ENCODE data around the gene STON2.

STON2 gene

DNA sequence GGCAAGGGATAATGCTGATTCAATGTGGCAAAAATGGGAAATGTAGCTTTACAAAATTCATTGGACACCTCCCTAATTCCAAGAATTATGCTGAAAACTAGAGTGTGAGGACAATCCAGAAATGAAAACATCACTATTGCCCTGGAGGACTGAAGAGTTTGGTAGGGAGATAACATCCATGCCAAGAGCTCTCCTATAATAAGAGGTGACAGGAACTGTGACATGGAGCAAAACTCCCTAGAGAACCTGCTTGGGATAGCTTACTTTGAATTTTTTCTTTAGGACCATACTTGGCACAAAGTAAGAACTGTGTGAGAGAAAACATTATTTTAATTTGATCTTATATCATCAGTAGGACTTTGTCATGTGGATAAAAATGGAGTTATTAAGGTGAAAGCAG, 48.9 kb downstream of the STON2 start:
- no peak for DNase-seq
- TF ChIP-seq, protein P1, sequence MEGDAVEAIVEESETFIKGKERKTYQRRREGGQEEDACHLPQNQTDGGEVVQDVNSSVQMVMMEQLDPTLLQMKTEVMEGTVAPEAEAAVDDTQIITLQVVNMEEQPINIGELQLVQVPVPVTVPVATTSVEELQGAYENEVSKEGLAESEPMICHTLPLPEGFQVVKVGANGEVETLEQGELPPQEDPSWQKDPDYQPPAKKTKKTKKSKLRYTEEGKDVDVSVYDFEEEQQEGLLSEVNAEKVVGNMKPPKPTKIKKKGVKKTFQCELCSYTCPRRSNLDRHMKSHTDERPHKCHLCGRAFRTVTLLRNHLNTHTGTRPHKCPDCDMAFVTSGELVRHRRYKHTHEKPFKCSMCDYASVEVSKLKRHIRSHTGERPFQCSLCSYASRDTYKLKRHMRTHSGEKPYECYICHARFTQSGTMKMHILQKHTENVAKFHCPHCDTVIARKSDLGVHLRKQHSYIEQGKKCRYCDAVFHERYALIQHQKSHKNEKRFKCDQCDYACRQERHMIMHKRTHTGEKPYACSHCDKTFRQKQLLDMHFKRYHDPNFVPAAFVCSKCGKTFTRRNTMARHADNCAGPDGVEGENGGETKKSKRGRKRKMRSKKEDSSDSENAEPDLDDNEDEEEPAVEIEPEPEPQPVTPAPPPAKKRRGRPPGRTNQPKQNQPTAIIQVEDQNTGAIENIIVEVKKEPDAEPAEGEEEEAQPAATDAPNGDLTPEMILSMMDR (IDR thresholded peaks at IDR 0.05), result no peak
- no peak overlapping the region for H3K27ac Mint-ChIP-seq
- H3K9me3 Mint-ChIP-seq, result peaks cover 21% of the 10 kb centered on the region
- H3K4me3 Mint-ChIP-seq, result no peak overlapping the region
- H3K27me3 Mint-ChIP-seq (ENCODE audit: low read depth, poor library complexity), result peaks cover 2% of the 10 kb centered on the region
- peaks cover 11% of the 10 kb centered on the region for H3K36me3 Mint-ChIP-seq (ENCODE audit: low read depth)
- no peaks in the 10 kb centered on the region for H3K4me1 Mint-ChIP-seq

DNA sequence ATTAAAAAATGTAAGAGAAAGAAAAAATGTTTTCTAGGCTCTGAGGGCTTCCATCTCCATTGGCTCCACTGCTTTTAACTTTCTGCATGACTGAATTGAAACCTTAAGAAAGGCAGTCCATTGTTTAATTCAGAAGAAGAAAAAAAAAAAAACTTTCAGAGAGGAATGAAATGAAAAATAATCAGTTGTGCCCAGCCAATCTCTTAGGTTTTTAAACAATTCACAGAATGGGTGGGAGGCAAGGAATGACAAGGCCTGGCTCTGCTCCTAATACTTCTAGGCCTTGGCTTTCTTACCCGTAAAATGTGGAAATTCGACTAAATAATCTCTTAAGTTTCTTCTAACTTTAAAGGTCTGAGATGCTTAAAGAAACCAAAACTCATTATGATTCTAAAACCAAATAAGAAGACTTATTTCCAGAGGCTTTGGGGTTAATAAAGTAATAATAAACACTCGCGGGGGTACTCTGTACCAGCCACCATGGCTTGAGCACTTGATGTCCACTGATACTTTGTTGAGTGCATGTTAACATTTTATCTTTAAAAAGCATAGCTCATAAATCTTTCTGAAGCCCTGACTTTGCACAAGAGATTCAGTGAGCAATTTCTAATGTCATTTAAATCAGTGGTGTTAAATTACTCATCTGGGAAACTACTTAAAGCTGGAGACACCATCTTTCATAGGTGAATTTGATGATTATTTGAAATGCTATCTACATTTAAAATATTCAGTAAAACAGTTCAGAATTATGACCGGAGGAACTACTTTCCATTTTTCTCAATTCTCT, 49.6 kb downstream of the STON2 start:
- peaks cover 21% of the 10 kb centered on the region for H3K9me3 Mint-ChIP-seq
- peaks cover 2% of the 10 kb centered on the region for H3K27me3 Mint-ChIP-seq (ENCODE audit: low read depth, poor library complexity)
- no peaks in the 10 kb centered on the region for H3K4me1 Mint-ChIP-seq
- DNase-seq, result no peak
- H3K27ac Mint-ChIP-seq, result no peak overlapping the region
- TF ChIP-seq, protein P1 (IDR thresholded peaks at IDR 0.05), result no peak
- no peak overlapping the region for H3K4me3 Mint-ChIP-seq
- H3K36me3 Mint-ChIP-seq (ENCODE audit: low read depth), result peaks cover 11% of the 10 kb centered on the region

DNA sequence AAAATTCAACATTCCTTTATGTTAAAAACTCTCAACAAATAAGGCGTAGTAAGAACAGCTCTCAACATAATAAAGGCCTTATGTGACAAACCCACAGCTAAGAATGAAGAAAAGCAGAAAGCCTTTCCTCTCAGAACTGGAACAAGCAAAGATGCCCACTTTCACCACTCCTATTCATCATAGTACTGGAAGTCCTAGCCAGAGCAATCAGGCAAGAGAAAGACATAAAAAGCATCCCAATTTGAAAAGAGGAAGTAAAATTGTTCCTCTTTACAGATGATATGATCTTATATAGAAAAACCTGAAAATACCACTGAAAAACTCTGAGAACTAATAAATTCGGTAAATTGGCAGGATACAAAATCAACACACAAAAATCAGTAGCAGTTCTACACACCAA, 52.1 kb downstream of the STON2 start:
- TF ChIP-seq, protein P1 (IDR thresholded peaks at IDR 0.05), result no peak
- Mint-ChIP-seq H3K4me3 (no peak overlapping the region), H3K27ac (no peak overlapping the region), H3K9me3 (peaks cover 6% of the 10 kb centered on the region), H3K27me3 (ENCODE audit: low read depth, poor library complexity) (peaks cover 2% of the 10 kb centered on the region), H3K36me3 (ENCODE audit: low read depth) (no peaks in the 10 kb centered on the region), H3K4me1 (peaks cover 7% of the 10 kb centered on the region)
- no peak for DNase-seq

DNA sequence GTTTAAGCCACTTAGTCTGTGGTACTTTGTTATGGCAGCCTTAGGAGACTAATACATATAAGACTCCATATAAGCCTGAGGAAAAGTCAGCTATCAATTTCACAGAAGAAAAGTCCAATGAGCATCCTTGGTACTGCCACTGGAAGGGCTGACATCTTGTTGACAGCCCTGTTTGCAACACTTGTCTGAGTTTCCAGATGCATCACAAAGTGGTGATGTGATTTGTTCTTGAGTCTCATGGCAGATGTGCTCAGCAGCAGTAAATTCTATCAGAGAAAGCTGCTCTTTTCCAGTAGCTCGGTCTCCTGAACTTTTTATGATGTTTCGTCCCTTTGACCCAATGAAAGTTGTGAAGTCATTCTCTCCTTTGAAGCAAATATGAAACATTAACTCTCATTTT, 54.3 kb downstream of the STON2 start:
- TF ChIP-seq, protein P1 (IDR thresholded peaks at IDR 0.05), result no peak
- Mint-ChIP-seq H3K4me1 (peaks cover 15% of the 10 kb centered on the region), H3K4me3 (no peak overlapping the region), H3K27ac (no peak overlapping the region), H3K36me3 (ENCODE audit: low read depth) (no peaks in the 10 kb centered on the region), H3K9me3 (peaks cover 1% of the 10 kb centered on the region), H3K27me3 (ENCODE audit: low read depth, poor library complexity) (peaks cover 2% of the 10 kb centered on the region)
- DNase-seq, result no peak

DNA sequence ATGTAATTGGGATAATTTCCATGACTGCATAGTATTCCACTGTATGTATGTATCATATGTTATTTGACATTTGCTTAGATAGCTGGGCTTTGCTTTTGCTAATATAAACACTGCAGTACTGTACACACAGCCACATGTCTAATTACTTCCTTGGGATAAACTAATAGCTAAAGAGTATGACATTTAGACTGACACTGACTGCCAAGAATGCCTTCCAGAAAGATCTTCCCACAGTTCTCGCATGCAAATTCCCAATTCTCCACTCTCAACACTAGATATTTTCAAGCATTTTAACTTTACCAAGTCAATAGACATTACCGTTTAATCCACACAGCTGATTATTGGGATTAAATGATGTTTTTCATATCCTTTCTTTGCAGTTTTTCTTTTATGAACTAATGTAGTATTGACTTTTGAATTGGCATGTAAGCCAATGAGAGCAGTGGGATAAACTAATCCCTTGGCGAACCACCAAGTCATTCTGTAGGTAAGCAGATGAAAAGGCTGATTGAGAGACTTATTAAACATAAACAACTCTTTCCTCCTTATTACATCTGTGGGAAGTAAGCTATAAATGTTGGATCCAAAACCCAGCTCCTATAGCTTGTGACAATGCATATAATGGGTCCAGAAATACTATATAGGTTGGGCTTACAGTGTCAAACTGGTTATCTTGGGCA, 55.5 kb downstream of the STON2 start:
- H3K27me3 Mint-ChIP-seq (ENCODE audit: low read depth, poor library complexity), result peaks cover 2% of the 10 kb centered on the region
- H3K4me1 Mint-ChIP-seq, result peaks cover 15% of the 10 kb centered on the region
- no peaks in the 10 kb centered on the region for H3K36me3 Mint-ChIP-seq (ENCODE audit: low read depth)
- H3K9me3 Mint-ChIP-seq, result no peaks in the 10 kb centered on the region
- no peak for DNase-seq
- H3K4me3 Mint-ChIP-seq, result no peak overlapping the region
- H3K27ac Mint-ChIP-seq, result no peak overlapping the region
- TF ChIP-seq, protein P1 (IDR thresholded peaks at IDR 0.05), result no peak
